HG03521 (cell line): ENCODE measurements around the gene CMTM7.
A peak's percentile ranks its signal among the peaks of the same experiment; 100 is the strongest.

Experiments
- ATAC-seq: cut with Tn5 transposase; IDR thresholded peaks from one replicate; pipeline ENCODE4 v1.9.1; 2021; ENCODE audit warnings: mild to moderate bottlenecking, moderate library complexity; ENCODE audit not compliant: unreplicated experiment

Gene CMTM7

GRCh38 chr3:32484436-32484835 lies 92.8 kb downstream of the CMTM7 start:
- no peak for ATAC-seq

- ATAC-seq: no peak
These were observed 96.3 kb downstream of the CMTM7 start for GRCh38 chr3:32487781-32488473.

DNA sequence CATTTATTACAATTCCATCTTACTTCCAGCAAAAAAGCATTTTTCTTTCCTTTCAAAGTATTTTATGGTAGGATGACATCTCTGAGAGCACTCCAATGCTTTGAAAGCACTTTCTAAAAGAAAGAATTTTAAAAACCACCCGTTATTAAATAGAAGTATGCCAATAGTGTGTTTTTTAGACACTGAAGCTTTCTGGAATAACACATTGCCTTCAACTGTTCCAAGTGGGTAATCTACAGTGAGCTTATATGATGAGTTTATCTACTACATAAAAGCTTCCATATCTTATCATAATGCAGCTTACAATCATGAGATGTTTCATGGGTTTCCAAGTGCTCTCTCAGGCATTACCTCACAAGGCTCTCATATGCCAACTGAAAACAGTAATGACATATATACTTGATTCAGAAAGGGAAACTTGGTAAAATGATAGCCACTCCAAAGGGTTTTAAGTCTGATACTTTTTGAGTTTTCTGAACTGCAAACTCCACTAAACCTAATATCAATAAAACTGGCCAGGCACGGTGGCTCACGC lies 96.9 kb downstream of the CMTM7 start:
- no peak for ATAC-seq

DNA sequence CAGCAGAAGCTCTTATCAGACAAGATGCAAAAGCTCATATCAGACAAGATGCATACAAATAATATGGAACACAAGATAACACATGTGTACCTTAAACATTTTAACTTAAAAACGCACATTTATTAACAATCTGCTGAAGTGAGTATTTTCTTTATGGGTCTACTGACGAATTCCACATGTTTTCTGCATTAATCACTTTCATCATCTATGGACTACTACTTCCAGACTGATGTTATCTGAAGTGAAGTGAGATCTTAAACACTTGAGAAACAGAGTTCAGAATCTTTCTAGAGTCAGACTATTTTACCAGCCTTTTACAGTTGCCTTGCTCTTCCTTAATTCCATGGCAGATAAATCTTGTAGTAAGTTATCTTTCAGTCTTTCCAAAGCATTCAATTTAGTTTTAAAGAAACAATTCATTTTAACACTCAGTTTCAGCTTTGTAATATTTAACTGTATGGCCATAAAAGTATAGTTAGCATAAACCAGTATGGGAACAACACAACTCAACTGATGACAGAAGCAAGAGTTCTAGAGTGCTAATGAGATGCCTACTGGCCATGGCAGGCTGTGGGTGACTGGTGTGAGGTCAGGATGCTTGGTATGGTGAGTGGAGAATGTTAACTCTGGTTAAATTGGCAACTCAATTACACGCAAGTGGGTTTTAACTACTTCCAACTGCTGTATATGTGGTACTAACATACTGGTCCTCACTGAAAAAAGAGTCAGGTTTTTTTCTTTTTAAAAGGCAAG lies 101.2 kb downstream of the CMTM7 start:
- ATAC-seq: no peak

DNA sequence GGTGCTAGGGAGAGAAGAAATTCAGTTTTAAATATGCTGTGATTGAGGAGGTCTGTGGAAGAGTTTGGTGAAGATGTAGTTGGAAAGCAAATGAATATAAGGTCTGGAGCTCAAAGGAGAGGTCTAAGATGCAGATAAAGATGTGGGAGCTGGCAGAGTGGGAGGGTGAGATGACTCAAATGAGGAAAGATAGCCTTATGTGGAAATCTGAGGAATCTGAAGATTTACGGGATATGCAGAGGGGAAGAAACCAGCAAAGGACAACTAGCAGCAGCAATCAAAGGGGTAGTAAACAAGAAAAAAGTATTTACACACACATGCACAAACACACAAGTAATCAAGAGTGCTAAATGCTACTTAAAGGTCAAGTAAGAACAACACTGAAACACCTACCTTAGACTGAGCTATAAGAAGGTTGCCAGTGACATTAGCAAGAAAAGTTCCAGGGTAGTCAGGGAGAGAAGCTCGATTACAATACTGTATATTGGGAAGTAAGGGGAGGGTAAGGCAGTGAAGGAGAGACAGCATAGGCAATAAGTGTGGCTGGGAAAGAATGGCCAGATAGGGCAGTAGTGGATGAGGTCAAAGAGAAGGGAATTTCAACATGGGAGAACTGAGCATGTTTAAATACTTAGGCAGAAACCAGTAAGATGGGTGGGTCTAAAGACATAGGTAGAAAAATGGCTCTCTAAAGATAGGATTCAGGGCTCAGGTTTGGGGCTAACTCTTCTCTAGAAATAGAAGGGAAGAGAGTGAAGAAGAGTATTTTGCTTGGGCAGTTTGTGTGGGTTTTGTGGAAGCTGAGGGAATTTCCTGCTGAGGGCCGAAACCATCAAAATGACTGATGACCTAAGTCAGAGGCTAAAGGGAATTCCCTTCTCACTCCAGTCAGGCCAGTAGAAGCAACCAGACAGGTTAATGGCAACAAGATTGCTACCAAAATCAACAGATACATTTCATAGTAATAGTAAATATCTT lies 102.1 kb downstream of the CMTM7 start:
- ATAC-seq: peak; percentile 67

GRCh38 chr3:32495085-32495484 lies 103.4 kb downstream of the CMTM7 start:
- ATAC-seq: no peak

- no peak for ATAC-seq
These were observed 104.0 kb downstream of the CMTM7 start for GRCh38 chr3:32495609-32496008.

- ATAC-seq: no peak
These were observed 106.6 kb downstream of the CMTM7 start for GRCh38 chr3:32498252-32498651.

DNA sequence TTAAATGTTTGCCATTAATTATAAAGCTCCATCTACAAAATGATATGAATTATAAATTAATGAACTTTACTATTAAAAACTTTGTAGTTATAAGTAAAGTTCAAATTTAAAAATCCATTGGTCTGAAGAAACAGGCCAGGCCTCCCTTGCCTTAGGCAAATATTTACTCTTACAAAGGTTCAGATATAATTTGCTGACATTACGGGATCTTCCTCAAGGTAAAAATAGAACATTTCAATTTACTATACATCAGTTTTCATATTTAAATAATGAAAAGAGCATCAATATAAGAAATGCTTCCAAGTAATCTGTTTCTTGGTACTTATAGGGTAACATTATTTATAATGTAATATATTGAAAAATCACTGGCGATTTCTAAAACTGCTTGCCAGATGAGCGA lies 107.3 kb downstream of the CMTM7 start:
- ATAC-seq: no peak

- ATAC-seq: no peak
These were observed 107.9 kb downstream of the CMTM7 start for GRCh38 chr3:32499585-32499984.

- no peak for ATAC-seq
These were observed 108.6 kb downstream of the CMTM7 start for GRCh38 chr3:32500231-32500630.

DNA sequence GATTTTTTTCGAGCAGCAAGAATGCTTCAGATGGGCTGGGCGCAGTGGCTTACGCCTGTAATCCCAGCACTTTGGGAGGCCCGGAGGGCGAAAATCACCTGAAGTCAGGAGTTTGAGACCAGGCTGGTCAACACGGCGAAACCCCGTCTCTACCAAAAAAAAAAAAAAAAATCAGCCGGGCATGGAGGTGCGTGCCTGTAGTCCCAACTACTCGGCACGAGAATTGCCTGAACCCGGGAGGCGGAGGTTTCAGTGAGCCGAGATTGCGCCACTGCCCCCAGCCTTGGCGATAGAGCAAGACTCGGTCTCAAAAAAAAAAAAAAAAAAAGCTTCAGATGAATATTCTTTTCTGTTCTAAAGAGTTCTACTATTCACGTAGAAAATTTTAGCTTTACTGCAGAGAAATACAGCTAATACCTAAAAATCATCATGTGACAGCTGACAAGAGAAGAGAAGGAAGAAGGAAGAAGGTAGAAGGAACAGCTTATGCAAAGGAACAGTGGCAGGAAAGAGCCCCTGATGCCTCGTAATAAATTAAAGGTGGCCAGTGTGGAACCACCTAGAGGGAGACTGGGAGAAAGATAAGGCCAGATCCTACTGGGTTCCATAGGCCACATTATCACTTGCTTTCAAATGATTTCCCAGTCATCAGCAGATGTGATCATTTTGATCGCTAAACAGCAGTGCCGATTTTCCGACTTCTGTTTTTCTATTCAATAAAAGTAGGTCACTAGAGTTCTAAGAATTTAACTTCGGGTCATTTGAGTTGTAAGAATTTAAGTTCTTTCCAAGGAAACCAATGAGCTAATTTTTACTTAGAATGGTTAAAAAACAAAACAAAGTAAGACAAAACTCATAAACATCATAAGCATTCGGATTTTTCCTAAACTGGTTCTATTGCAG lies 109.5 kb downstream of the CMTM7 start:
- ATAC-seq: no peak

GRCh38 chr3:32501783-32502117 lies 110.1 kb downstream of the CMTM7 start:
- ATAC-seq: no peak

DNA sequence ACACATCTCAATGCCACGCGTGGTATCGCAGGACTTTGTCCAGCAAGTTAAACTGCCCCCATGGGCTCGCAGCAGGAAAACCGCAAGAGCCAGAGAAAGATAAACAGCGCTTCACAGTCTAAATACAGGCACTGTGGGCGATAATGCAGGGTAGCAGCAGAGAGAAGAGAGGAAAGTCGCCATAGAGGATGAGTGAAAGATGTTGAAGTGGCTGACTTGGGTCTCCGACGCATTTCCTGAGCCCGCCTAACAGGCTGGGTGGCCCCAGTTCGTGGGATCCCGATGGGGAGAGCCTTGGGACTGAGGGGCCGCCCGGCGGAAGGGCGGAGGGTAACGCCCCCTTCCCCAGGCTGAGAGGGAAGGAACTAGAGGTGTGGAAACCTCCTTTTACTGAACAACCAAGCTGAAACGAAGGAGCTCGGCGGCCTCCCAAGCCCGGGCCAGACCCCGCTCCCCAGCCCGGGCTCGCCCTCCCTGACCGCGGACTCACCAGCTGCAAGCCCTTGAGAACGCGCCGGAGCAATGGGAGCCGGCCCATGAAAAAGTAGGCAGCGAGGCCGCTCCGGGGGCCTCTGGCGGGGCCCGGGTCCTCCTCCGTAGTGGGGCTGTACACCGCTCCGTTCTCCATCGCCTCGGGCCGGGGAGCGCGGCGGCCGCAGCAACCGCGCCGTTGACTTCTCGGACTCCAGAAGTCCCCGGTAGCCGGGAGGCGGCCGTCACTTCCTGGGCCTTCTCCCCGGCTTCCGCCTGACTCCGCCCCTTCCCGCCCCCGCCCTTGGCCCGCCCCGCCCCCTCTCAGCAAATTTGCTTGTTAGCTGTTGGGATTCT lies 110.7 kb downstream of the CMTM7 start, which contains the start of gene CMTM6:
TSS of gene CMTM6 (minus strand) at position 735 of the 828 bp plus-strand sequence. CDS start at position 628, 107 bp downstream.
- peak; percentile 74 for ATAC-seq

DNA sequence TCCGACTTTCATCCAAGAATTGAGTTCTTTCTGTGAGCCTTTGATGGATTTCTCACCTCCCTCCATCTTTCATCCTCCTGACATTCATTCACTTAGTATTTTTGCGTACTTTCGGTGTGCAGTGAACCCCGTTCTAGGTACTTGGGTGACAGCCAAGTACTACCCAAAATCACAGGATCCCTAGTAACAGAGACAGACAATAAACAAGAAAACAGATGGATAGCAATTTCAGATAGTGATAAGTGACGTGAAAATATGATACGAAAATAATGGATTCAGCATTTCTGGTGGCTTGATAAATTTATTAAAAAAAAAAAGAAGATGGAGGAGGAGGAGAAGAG lies 111.3 kb downstream of the CMTM7 start:
- no peak for ATAC-seq
